Caco-2 (cell line): Measurements from ENCODE around the gene ARFGAP1. TPM values are rescaled to one million over a fixed set of nuclear protein-coding genes. Genes with fewer than 3 reads are reported as not detected.

ENCODE experiments used
- BruUV-seq: library from RNA; stranded (reverse); fragments of 400-500 nt; replicated peaks from 2 replicates; lab custom pipeline; 2021; lab: Mats Ljungman, UMichigan
- CTCF ChIA-PET: fragments of 300-600 bp; sonication (Branson Sonifier 250); formaldehyde crosslinking; loops from one replicate; lab custom pipeline; 2022; ENCODE audit warnings: antibody characterized with exemption; lab: Charles Lee
- POLR2A ChIA-PET: fragments of 300-600 bp; sonication (Branson Sonifier 250); formaldehyde crosslinking; loops from one replicate; lab custom pipeline; 2022; ENCODE audit warnings: antibody characterized with exemption; lab: Charles Lee
- DNase-seq, 2 experiments: peaks; one replicate each; pipeline versions ENCODE4 v3.0.0 to v3.0.0-alpha.2; 2020 to 2022
- H3K27me3 ChIP-seq: replicated peaks from 2 replicates; pipeline ENCODE4 v1.6.0; 2011; ENCODE audit warnings: low read length; ENCODE audit not compliant: control insufficient read depth, insufficient read depth
- H3K36me3 ChIP-seq: 2 replicates; pipeline ENCODE4 v1.5.1; 2011; ENCODE audit warnings: low read length; ENCODE audit not compliant: control insufficient read depth, insufficient read depth
- H3K4me1 ChIP-seq: fragments of 250-450 bp; sonication (Bioruptor Pico); 2 replicates; pipeline ENCODE4 v1.5.1; 2020; ENCODE audit warnings: mild to moderate bottlenecking
- H3K4me3 ChIP-seq: 2 replicates; pipeline ENCODE4 v1.5.1; 2011; ENCODE audit warnings: low read depth, mild to moderate bottlenecking, control low read depth, low read length
- H3K9me3 ChIP-seq: fragments of 250-450 bp; sonication (Bioruptor Pico); 2 replicates; pipeline ENCODE4 v1.5.1; 2020; ENCODE audit warnings: mild to moderate bottlenecking, moderate library complexity
- H3K27ac Mint-ChIP-seq: one replicate; pipeline ENCODE4 v1.8.0; 2022; ENCODE audit warnings: mixed read lengths; ENCODE audit not compliant: unreplicated experiment
- H3K27me3 Mint-ChIP-seq: one replicate; pipeline ENCODE4 v1.8.0; 2022; ENCODE audit warnings: mixed read lengths; ENCODE audit not compliant: insufficient read depth, unreplicated experiment
- H3K36me3 Mint-ChIP-seq: one replicate; pipeline ENCODE4 v1.8.0; 2022; ENCODE audit warnings: mild to moderate bottlenecking, mixed read lengths; ENCODE audit not compliant: insufficient read depth, unreplicated experiment
- H3K4me1 Mint-ChIP-seq: one replicate; pipeline ENCODE4 v1.8.0; 2022; ENCODE audit warnings: low read depth, mixed read lengths; ENCODE audit not compliant: unreplicated experiment
- H3K4me3 Mint-ChIP-seq: one replicate; pipeline ENCODE4 v1.8.0; 2022; ENCODE audit warnings: mild to moderate bottlenecking, moderate library complexity, mixed read lengths; ENCODE audit not compliant: unreplicated experiment
- H3K9me3 Mint-ChIP-seq: one replicate; pipeline ENCODE4 v1.8.0; 2022; ENCODE audit warnings: mixed read lengths; ENCODE audit not compliant: unreplicated experiment
- CTCF ChIP-seq, 2 experiments: fragments of 200-600 bp in 1 of 2; IDR thresholded peaks; 1 replicate in 1 of 2; 2 replicates in 1 of 2; pipeline versions ENCODE4 v1.5.1 to v1.8.0; 2011 to 2022; ENCODE audit warnings: antibody characterized with exemption in 1 of 2, control low read depth in 1 of 2, inconsistent platforms in 1 of 2, low read depth in 1 of 2, low read length in 1 of 2, mild to moderate bottlenecking in 1 of 2, moderate library complexity in 1 of 2; ENCODE audit not compliant: insufficient read depth in 1 of 2, severe bottlenecking in 1 of 2, unreplicated experiment in 1 of 2
- intact Hi-C: fragments of 100-400 bp; cut with micrococcal nuclease; formaldehyde crosslinking; loops from one replicate; pipeline ENCODE4 v1.10.0; 2022; ENCODE audit not compliant: unreplicated experiment
- total RNA-seq: library from RNA; stranded (reverse); gene quantifications from 2 replicates; pipeline ENCODE4 v1.2.3, GENCODE V29; 2022

ARFGAP1 gene
- total RNA-seq, 1 experiment from 2014 or later: 275 TPM

GRCh38 chr20:63328026-63328700 lies 55.5 kb downstream of the ARFGAP1 start:
- no peaks in the 10 kb centered on the region for H3K27me3 ChIP-seq
- peaks cover 9% of the 10 kb centered on the region for H3K27me3 Mint-ChIP-seq
- peaks cover 16% of the 10 kb centered on the region for H3K9me3 ChIP-seq
- no TSS peak for BruUV-seq
- POLR2A ChIA-PET: no interaction called here
- H3K36me3 ChIP-seq: no peaks in the 10 kb centered on the region
- TF ChIP-seq CTCF (IDR thresholded peaks at IDR 0.05; ENCODE audit: insufficient read depth in 1 of 2, low read depth in 1 of 2, low read length in 1 of 2, severe bottlenecking in 1 of 2, unreplicated experiment in 1 of 2): no peak
- CTCF ChIA-PET: interaction anchor here (1.0 to 1.2 kb wide), 2 partner anchors 18 to 19 kb away, joined by 3 to 4 read pairs; no protein-coding TSS in a partner anchor
- DNase-seq: no peak
- H3K4me3 ChIP-seq: no peak overlapping the region
- peaks cover under 1% of the 10 kb centered on the region for H3K4me1 Mint-ChIP-seq
- no peak overlapping the region for H3K4me3 Mint-ChIP-seq
- H3K27ac Mint-ChIP-seq: no peak overlapping the region
- peaks cover 4% of the 10 kb centered on the region; the same call in 1 of the 2 replicates for H3K4me1 ChIP-seq
- H3K36me3 Mint-ChIP-seq: no peaks in the 10 kb centered on the region
- H3K9me3 Mint-ChIP-seq: peaks cover 8% of the 10 kb centered on the region
- intact Hi-C loops: no loop called here

- POLR2A ChIA-PET: no interaction called here
- BruUV-seq: no TSS peak
- CTCF ChIA-PET: interaction anchor here (1.0 kb wide), 1 partner anchor 19 kb away, joined by 3 read pairs; no protein-coding TSS in a partner anchor
- Mint-ChIP-seq H3K27me3 (peaks cover 6% of the 10 kb centered on the region), H3K9me3 (peaks cover 8% of the 10 kb centered on the region), H3K4me3 (no peak overlapping the region), H3K36me3 (no peaks in the 10 kb centered on the region), H3K27ac (no peak overlapping the region), H3K4me1 (peaks cover 6% of the 10 kb centered on the region)
- TF ChIP-seq CTCF (IDR thresholded peaks at IDR 0.05; ENCODE audit: insufficient read depth in 1 of 2, low read depth in 1 of 2, low read length in 1 of 2, severe bottlenecking in 1 of 2, unreplicated experiment in 1 of 2): no peak
- intact Hi-C loops: no loop called here
- Histone ChIP-seq H3K9me3 (peaks cover 16% of the 10 kb centered on the region), H3K27me3 (no peaks in the 10 kb centered on the region), H3K36me3 (no peaks in the 10 kb centered on the region), H3K4me3 (no peak overlapping the region), H3K4me1 (peaks cover 4% of the 10 kb centered on the region; the same call in 1 of the 2 replicates)
- DNase-seq: no peak
These were observed 56.2 kb downstream of the ARFGAP1 start for GRCh38 chr20:63328718-63329275.

- H3K27me3 ChIP-seq: no peaks in the 10 kb centered on the region
- no peaks in the 10 kb centered on the region for H3K36me3 ChIP-seq
- no peak for DNase-seq
- TF ChIP-seq CTCF (IDR thresholded peaks at IDR 0.05; ENCODE audit: insufficient read depth in 1 of 2, low read depth in 1 of 2, low read length in 1 of 2, severe bottlenecking in 1 of 2, unreplicated experiment in 1 of 2): no peak
- no peak overlapping the region for H3K27ac Mint-ChIP-seq
- H3K4me3 Mint-ChIP-seq: no peak overlapping the region
- peaks cover 2% of the 10 kb centered on the region for H3K27me3 Mint-ChIP-seq
- ChIA-PET POLR2A (no interaction called here), CTCF (no interaction called here)
- intact Hi-C loops: no loop called here
- peaks cover 8% of the 10 kb centered on the region for H3K9me3 Mint-ChIP-seq
- BruUV-seq: no TSS peak
- peaks cover 6% of the 10 kb centered on the region for H3K4me1 Mint-ChIP-seq
- no peaks in the 10 kb centered on the region for H3K36me3 Mint-ChIP-seq
- no peak overlapping the region for H3K4me3 ChIP-seq
- H3K9me3 ChIP-seq: peaks cover 16% of the 10 kb centered on the region
- H3K4me1 ChIP-seq: peaks cover 4% of the 10 kb centered on the region; the same call in 1 of the 2 replicates
These were observed 56.9 kb downstream of the ARFGAP1 start for GRCh38 chr20:63329331-63330083.
